Osteoblast (primary cell): ENCODE measurements around the gene LYPD4. TPM values are rescaled to one million over a fixed set of nuclear protein-coding genes. Genes with fewer than 3 reads are reported as not detected.

Experiments used
- DNase-seq: peaks from one replicate; pipeline ENCODE4 v3.0.0; 2011; ENCODE audit warnings: low spot score, mixed read lengths; ENCODE audit not compliant: insufficient read length; ENCODE audit errors: missing footprints
- H2AFZ ChIP-seq: 2 replicates; pipeline ENCODE4 v1.6.0; 2011; ENCODE audit warnings: mild to moderate bottlenecking, low read length
- H3K27ac ChIP-seq: 2 replicates; pipeline ENCODE4 v1.5.1; 2011; ENCODE audit warnings: mild to moderate bottlenecking, low read depth, low read length, moderate library complexity
- H3K27me3 ChIP-seq: 2 replicates; pipeline ENCODE4 v1.6.0; 2012; ENCODE audit warnings: mild to moderate bottlenecking, control low read depth, inconsistent platforms, low read length, moderate library complexity; ENCODE audit not compliant: insufficient read depth
- H3K36me3 ChIP-seq: 2 replicates; pipeline ENCODE4 v1.5.1; 2011; ENCODE audit warnings: mild to moderate bottlenecking, low read length, control low read depth, moderate library complexity; ENCODE audit not compliant: insufficient read depth
- H3K4me1 ChIP-seq: 2 replicates; pipeline ENCODE4 v1.5.1; 2011; ENCODE audit warnings: mild to moderate bottlenecking, low read length, control low read depth, moderate library complexity; ENCODE audit not compliant: insufficient read depth
- H3K4me2 ChIP-seq: 2 replicates; pipeline ENCODE4 v1.6.0; 2011; ENCODE audit warnings: mild to moderate bottlenecking, low read length; ENCODE audit not compliant: insufficient read depth
- H3K4me3 ChIP-seq: fragments of 200-600 bp; sonication (generic); 3 replicates; pipeline ENCODE4 v1.5.1; 2012; ENCODE audit warnings: mild to moderate bottlenecking, low read length, inconsistent platforms; ENCODE audit not compliant: insufficient read depth
- H3K79me2 ChIP-seq: 2 replicates; pipeline ENCODE4 v1.6.0; 2012; ENCODE audit warnings: mild to moderate bottlenecking, low read length, control low read depth, inconsistent platforms; ENCODE audit not compliant: insufficient read depth
- H3K9me3 ChIP-seq: 2 replicates; pipeline ENCODE4 v1.5.1; 2011; ENCODE audit warnings: low read depth, low read length, control low read depth
- H4K20me1 ChIP-seq: 2 replicates; pipeline ENCODE4 v1.6.0; 2012; ENCODE audit warnings: mild to moderate bottlenecking, low read length, control low read depth; ENCODE audit not compliant: insufficient read depth
- CTCF ChIP-seq: IDR thresholded peaks from 2 replicates; pipeline ENCODE4 v1.5.1; 2011; ENCODE audit warnings: mild to moderate bottlenecking, low read depth, low read length, moderate library complexity; ENCODE audit errors: extremely low read depth
- total RNA-seq: library from RNA; depleted of rRNA; stranded (reverse); fragments of >200 nt; gene quantifications from 2 replicates; pipeline ENCODE4 v1.2.3, GENCODE V29; 2012

The LYPD4 gene
- total RNA-seq, 1 donor, result not detected

GRCh38 chr19:41845001-41845050 is 343 bp upstream of the LYPD4 start, which contains the start of gene DMRTC2:
Gene DMRTC2 (plus strand): TSS chr19:41845042. CDS start chr19:41847429, 2,387 bp downstream.
- TF ChIP-seq CTCF, result no peak
- no peaks in the 10 kb centered on the region for H3K4me1 ChIP-seq
- H3K9me3 ChIP-seq, result no peaks in the 10 kb centered on the region
- no peak for DNase-seq
- no peaks in the 10 kb centered on the region for H3K79me2 ChIP-seq
- H3K4me2 ChIP-seq, result no peak within 1 kb of the TSS
- no peak within 1 kb of the TSS for H3K4me3 ChIP-seq
- H3K27ac ChIP-seq, result no peak within 1 kb of the TSS
- H3K36me3 ChIP-seq, result no peaks in the 10 kb centered on the region
- H3K27me3 ChIP-seq, result peaks cover 8% of the 10 kb centered on the region
- H4K20me1 ChIP-seq, result no peaks in the 10 kb centered on the region
- no peak within 1 kb of the TSS for H2AFZ ChIP-seq

GRCh38 chr19:41843371-41843770 is 1.1 kb downstream of the LYPD4 start:
- H3K79me2 ChIP-seq, result no peaks in the 10 kb centered on the region
- no peaks in the 10 kb centered on the region for H3K4me1 ChIP-seq
- H3K36me3 ChIP-seq, result no peaks in the 10 kb centered on the region
- no peaks in the 10 kb centered on the region for H3K9me3 ChIP-seq
- H3K27ac ChIP-seq, result no peak overlapping the region
- no peak overlapping the region for H3K4me3 ChIP-seq
- H3K4me2 ChIP-seq, result no peak overlapping the region
- no peaks in the 10 kb centered on the region for H4K20me1 ChIP-seq
- no peak overlapping the region for H2AFZ ChIP-seq
- TF ChIP-seq CTCF, result no peak
- DNase-seq, result peak; percentile 73
- H3K27me3 ChIP-seq, result peaks cover 8% of the 10 kb centered on the region

GRCh38 chr19:41839211-41839610 is 5.3 kb downstream of the LYPD4 start:
- H4K20me1 ChIP-seq, result no peaks in the 10 kb centered on the region
- H2AFZ ChIP-seq, result no peak overlapping the region
- no peaks in the 10 kb centered on the region for H3K36me3 ChIP-seq
- H3K9me3 ChIP-seq, result no peaks in the 10 kb centered on the region
- peaks cover 15% of the 10 kb centered on the region for H3K27me3 ChIP-seq
- no peak overlapping the region for H3K4me2 ChIP-seq
- H3K27ac ChIP-seq, result no peak overlapping the region
- H3K4me3 ChIP-seq, result no peak overlapping the region
- no peaks in the 10 kb centered on the region for H3K79me2 ChIP-seq
- no peaks in the 10 kb centered on the region for H3K4me1 ChIP-seq
- peak; percentile 35 for DNase-seq
- TF ChIP-seq CTCF, result no peak

GRCh38 chr19:41837981-41838708 is 6.3 kb downstream of the LYPD4 start:
- H3K4me2 ChIP-seq, result no peak overlapping the region
- H2AFZ ChIP-seq, result no peak overlapping the region
- no peaks in the 10 kb centered on the region for H4K20me1 ChIP-seq
- no peaks in the 10 kb centered on the region for H3K36me3 ChIP-seq
- H3K27me3 ChIP-seq, result peaks cover 15% of the 10 kb centered on the region
- H3K27ac ChIP-seq, result no peak overlapping the region
- no peaks in the 10 kb centered on the region for H3K9me3 ChIP-seq
- DNase-seq, result no peak
- TF ChIP-seq CTCF, result no peak
- H3K79me2 ChIP-seq, result no peaks in the 10 kb centered on the region
- no peaks in the 10 kb centered on the region for H3K4me1 ChIP-seq
- no peak overlapping the region for H3K4me3 ChIP-seq
